HCT116 (cell line): ENCODE results near the gene ST3GAL3. TPM values are rescaled to one million over a fixed set of nuclear protein-coding genes. Genes with fewer than 3 reads are reported as not detected.

Source experiments
- ATAC-seq: fragments of 200-7000 bp; cut with Tn5 transposase; 2 replicates; pipeline ENCODE4 v1.9.1; 2020; ENCODE audit warnings: mild to moderate bottlenecking, moderate library complexity
- BruUV-seq: library from RNA; stranded (reverse); fragments of 400-500 nt; replicated peaks from 2 replicates; lab custom pipeline; 2021; lab: Mats Ljungman, UMichigan
- CTCF ChIA-PET: fragments of 300-600 bp; sonication (Branson Sonifier 250); formaldehyde crosslinking; loops from one replicate; lab custom pipeline; 2021; ENCODE audit warnings: antibody characterized with exemption; lab: Charles Lee
- POLR2A ChIA-PET: fragments of 300-600, 350-600 bp; sonication (Branson Sonifier 250); formaldehyde crosslinking; loops from one replicate; lab custom pipeline; 2021; ENCODE audit warnings: antibody characterized with exemption; lab: Charles Lee
- RAD21 ChIA-PET, 2 experiments: fragments of 300-600 bp; sonication (Branson Sonifier 250); formaldehyde crosslinking; loops; one replicate each; lab custom pipeline; 2023; ENCODE audit warnings: low total read pairs in 2 of 2; ENCODE audit not compliant: uncharacterized antibody in 2 of 2, unreplicated experiment in 2 of 2, low non-redundant PET in 1 of 2; lab: Charles Lee
- DNase-seq: peaks from one replicate; pipeline ENCODE4 v3.0.0-alpha.2; 2010; ENCODE audit warnings: low read depth, low spot score
- H2AFZ ChIP-seq: fragments of 200-600 bp; shearing (Covaris generic), sonication (generic); 2 replicates; pipeline ENCODE4 v1.6.1; 2017; ENCODE audit warnings: low read depth, mixed run types, mixed read lengths, antibody characterized with exemption, low read length; ENCODE audit not compliant: poor library complexity, severe bottlenecking
- H3K27ac ChIP-seq: 2 replicates; pipeline ENCODE4 v1.5.1; 2012; ENCODE audit warnings: low read depth, low read length
- H3K27me3 ChIP-seq: fragments of 200-600 bp; sonication (generic); 2 replicates; pipeline ENCODE4 v1.6.1; 2016; ENCODE audit warnings: mixed run types, low read length, mixed read lengths; ENCODE audit not compliant: insufficient read depth
- H3K36me3 ChIP-seq, 2 experiments: fragments of 200-500 bp in 1 of 2; fragments of 200-600 bp in 1 of 2; sonication (Bioruptor generic) in 1 of 2; sonication (generic) in 1 of 2; 2 replicates each; pipeline versions ENCODE4 v1.5.1 to v1.6.1; 2014 to 2016; ENCODE audit warnings: low read length in 2 of 2, inconsistent platforms in 1 of 2, mixed read lengths in 1 of 2, mixed run types in 1 of 2; ENCODE audit not compliant: insufficient read depth in 2 of 2, control insufficient read depth in 1 of 2
- H3K4me1 ChIP-seq, 2 experiments: fragments of 200-600 bp in 1 of 2; sonication (generic) in 1 of 2; 2 replicates each; pipeline versions ENCODE4 v1.5.1 to v1.6.1; 2012 to 2017; ENCODE audit warnings: low read length in 2 of 2, inconsistent platforms in 1 of 2, mild to moderate bottlenecking in 1 of 2, mixed read lengths in 1 of 2, mixed run types in 1 of 2, moderate library complexity in 1 of 2; ENCODE audit not compliant: insufficient read depth in 2 of 2, control insufficient read depth in 1 of 2
- H3K4me2 ChIP-seq: fragments of 200-600 bp; sonication (generic); 2 replicates; pipeline ENCODE4 v1.6.1; 2017; ENCODE audit warnings: mixed run types, low read length, mixed read lengths
- H3K4me3 ChIP-seq, 2 experiments: fragments of 200-600 bp in 1 of 2; sonication (generic) in 1 of 2; replicated peaks in 1 of 2; 2 replicates each; pipeline ENCODE4 v1.5.1; 2011 to 2016; ENCODE audit warnings: low read length in 2 of 2, control low read depth in 1 of 2, low read depth in 1 of 2, mild to moderate bottlenecking in 1 of 2, mixed read lengths in 1 of 2, mixed run types in 1 of 2
- H3K79me2 ChIP-seq: fragments of 200-600 bp; sonication (generic); 2 replicates; pipeline ENCODE4 v1.6.1; 2017; ENCODE audit warnings: mild to moderate bottlenecking, mixed run types, low read length, moderate library complexity, mixed read lengths; ENCODE audit not compliant: insufficient read depth
- H3K9ac ChIP-seq: fragments of 200-600 bp; sonication (generic); 2 replicates; pipeline ENCODE4 v1.6.1; 2016; ENCODE audit warnings: low read length, mixed read lengths
- H3K9me2 ChIP-seq: fragments of 200-600 bp; sonication (generic), shearing (Covaris generic); 2 replicates; pipeline ENCODE4 v1.6.1; 2017; ENCODE audit warnings: mixed run types, mild to moderate bottlenecking, moderate library complexity; ENCODE audit not compliant: insufficient read depth
- H3K9me3 ChIP-seq, 2 experiments: fragments of 200-500 bp in 1 of 2; fragments of 200-600 bp in 1 of 2; sonication (Bioruptor generic) in 1 of 2; sonication (generic) in 1 of 2; 2 replicates each; pipeline ENCODE4 v1.6.1; 2014 to 2017; ENCODE audit warnings: low read length in 2 of 2, mixed read lengths in 2 of 2, inconsistent platforms in 1 of 2, low read depth in 1 of 2, mild to moderate bottlenecking in 1 of 2, mixed run types in 1 of 2, moderate library complexity in 1 of 2; ENCODE audit not compliant: control insufficient read depth in 1 of 2, insufficient read depth in 1 of 2
- H4K20me1 ChIP-seq: fragments of 200-600 bp; sonication (generic), shearing (Covaris generic); 2 replicates; pipeline ENCODE4 v1.6.1; 2017; ENCODE audit warnings: mixed run types, mild to moderate bottlenecking, moderate library complexity; ENCODE audit not compliant: insufficient read depth
- ATF3 ChIP-seq: IDR thresholded peaks from 2 replicates; pipeline ENCODE4 v1.6.1; 2012
- CEBPB ChIP-seq: IDR thresholded peaks from 2 replicates; pipeline ENCODE4 v1.6.1; 2012; ENCODE audit warnings: low read depth
- CTCF ChIP-seq, 3 experiments: fragments of 200-600 bp in 1 of 3; sonication (generic) in 1 of 3; IDR thresholded peaks in 2 of 3; conservative IDR thresholded peaks in 1 of 3; 2 replicates each; pipeline ENCODE4 v1.5.1; 2012 to 2017; ENCODE audit warnings: low read depth in 2 of 3, low read length in 2 of 3, antibody characterized with exemption in 1 of 3, borderline replicate concordance in 1 of 3, control low read depth in 1 of 3, mild to moderate bottlenecking in 1 of 3, mixed read lengths in 1 of 3, mixed run types in 1 of 3, moderate library complexity in 1 of 3; ENCODE audit not compliant: insufficient read depth in 1 of 3
- EGR1 ChIP-seq: IDR thresholded peaks from 2 replicates; pipeline ENCODE4 v1.6.1; 2012; ENCODE audit warnings: low read depth
- ELF1 ChIP-seq: IDR thresholded peaks from 2 replicates; pipeline ENCODE4 v1.6.1; 2012; ENCODE audit warnings: low read depth, borderline replicate concordance
- EZH2phosphoT487 ChIP-seq: fragments of 200-600 bp; IDR thresholded peaks from 2 replicates; pipeline ENCODE4 v1.6.1; 2018; ENCODE audit warnings: antibody characterized with exemption, borderline replicate concordance
- FOSL1 ChIP-seq: IDR thresholded peaks from 2 replicates; pipeline ENCODE4 v1.6.1; 2012; ENCODE audit warnings: low read depth
- JUND ChIP-seq: IDR thresholded peaks from 2 replicates; pipeline ENCODE4 v1.6.1; 2012
- POLR2A ChIP-seq: IDR thresholded peaks from 2 replicates; pipeline ENCODE4 v1.7.0; 2011; ENCODE audit warnings: borderline replicate concordance; ENCODE audit not compliant: insufficient read depth, insufficient read length; ENCODE audit errors: extremely low read depth
- RAD21 ChIP-seq: IDR thresholded peaks from 2 replicates; pipeline ENCODE4 v1.6.1; 2012; ENCODE audit warnings: low read depth, mild to moderate bottlenecking
- REST ChIP-seq: IDR thresholded peaks from 2 replicates; pipeline ENCODE4 v1.6.1; 2012; ENCODE audit warnings: low read depth
- SIN3A ChIP-seq: IDR thresholded peaks from 2 replicates; pipeline ENCODE4 v1.6.1; 2012; ENCODE audit warnings: low read depth
- SP1 ChIP-seq: IDR thresholded peaks from 2 replicates; pipeline ENCODE4 v1.6.1; 2012; ENCODE audit warnings: low read depth
- TCF7L2 ChIP-seq: IDR thresholded peaks from 2 replicates; pipeline ENCODE4 v1.7.0; 2011; ENCODE audit warnings: borderline replicate concordance, inconsistent platforms; ENCODE audit not compliant: insufficient read depth, insufficient read length; ENCODE audit errors: extremely low read depth
- YY1 ChIP-seq: IDR thresholded peaks from 2 replicates; pipeline ENCODE4 v1.6.1; 2011; ENCODE audit warnings: low read length, low read depth, moderate library complexity, mild to moderate bottlenecking; ENCODE audit not compliant: insufficient replicate concordance; ENCODE audit errors: extremely low read depth
- ZBTB33 ChIP-seq: IDR thresholded peaks from 2 replicates; pipeline ENCODE4 v1.6.1; 2011; ENCODE audit warnings: mild to moderate bottlenecking, low read length, moderate library complexity; ENCODE audit not compliant: insufficient replicate concordance; ENCODE audit errors: extremely low read depth
- ZFX ChIP-seq: fragments of 450-650 bp; IDR thresholded peaks from 2 replicates; pipeline ENCODE4 v1.6.1; 2017
- ZNF274 ChIP-seq: fragments of 200-500 bp; sonication (Bioruptor generic); IDR thresholded peaks from 2 replicates; pipeline ENCODE4 v1.6.1; 2014; ENCODE audit warnings: mild to moderate bottlenecking, low read depth, low read length, inconsistent platforms
- intact Hi-C: fragments of 100-400 bp; cut with micrococcal nuclease; formaldehyde crosslinking; loops from 2 replicates; pipeline ENCODE4 v1.10.0; 2022
- total RNA-seq: library from RNA; stranded (reverse); gene quantifications from one replicate; pipeline ENCODE4 v1.2.1, GENCODE V29; 2021; ENCODE audit not compliant: unreplicated experiment
- TF ChIP-seq, protein P1 (sequence below): IDR thresholded peaks from 2 replicates; pipeline ENCODE4 v1.6.1; 2012

The ST3GAL3 gene
- total RNA-seq, 1 experiment from 2014 or later = 7.2 TPM

DNA sequence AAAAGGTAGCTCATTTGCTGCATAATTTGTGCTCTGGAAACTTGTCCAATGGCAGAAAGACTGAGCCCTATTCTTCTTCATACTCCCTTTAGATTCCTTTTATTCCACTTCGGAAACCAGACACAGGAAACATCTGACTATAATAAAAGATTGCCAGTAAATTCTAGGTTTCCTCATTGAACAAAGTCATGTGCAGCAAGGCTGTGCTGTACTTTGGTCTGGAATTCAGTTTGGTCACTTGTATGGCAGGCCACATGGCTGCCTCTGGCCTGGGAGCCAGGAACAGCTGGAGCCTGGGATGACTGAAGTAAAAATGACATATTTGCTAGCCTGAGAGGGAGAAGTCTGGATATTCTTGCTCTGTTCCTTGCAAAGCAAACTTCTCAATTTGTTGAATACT, 79.6 kb downstream of the ST3GAL3 start:
- ChIA-PET POLR2A (no interaction called here), RAD21 (no interaction called here), CTCF (interaction anchor here (4.0 kb wide), 1 partner anchor 147 kb away, joined by 19 read pairs; the partner anchor contains the start of gene ARTN)
- no peaks in the 10 kb centered on the region for H3K79me2 ChIP-seq
- H3K9me3 ChIP-seq = no peaks in the 10 kb centered on the region
- no peak for ATAC-seq
- no peak for TF ChIP-seq ZNF274
- TF ChIP-seq, protein P1, sequence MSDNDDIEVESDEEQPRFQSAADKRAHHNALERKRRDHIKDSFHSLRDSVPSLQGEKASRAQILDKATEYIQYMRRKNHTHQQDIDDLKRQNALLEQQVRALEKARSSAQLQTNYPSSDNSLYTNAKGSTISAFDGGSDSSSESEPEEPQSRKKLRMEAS = no peak
- no peak for TF ChIP-seq ELF1
- TF ChIP-seq SIN3A = no peak
- no peak for TF ChIP-seq JUND
- no peak for TF ChIP-seq ZFX
- TF ChIP-seq FOSL1 = no peak
- TF ChIP-seq ZBTB33 = no peak
- no peak for TF ChIP-seq CTCF (IDR thresholded peaks at IDR 0.05 in 2 of 3, conservative IDR thresholded peaks at IDR 0.05 in 1 of 3; ENCODE audit: borderline replicate concordance in 1 of 3, insufficient read depth in 1 of 3, low read depth in 2 of 3, low read length in 2 of 3)
- TF ChIP-seq POLR2A = no peak
- no peak for TF ChIP-seq REST
- no peak for TF ChIP-seq EZH2phosphoT487
- no peak for TF ChIP-seq YY1
- TF ChIP-seq TCF7L2 = no peak
- no peak for TF ChIP-seq ATF3
- no peak for TF ChIP-seq SP1
- no peak for TF ChIP-seq RAD21
- no peak for TF ChIP-seq CEBPB
- no peak for TF ChIP-seq EGR1
- TF ChIP-seq, all 23 proteins: peak for 0
- DNase-seq = no peak
- Histone ChIP-seq H3K9ac (no peak overlapping the region), H3K27me3 (no peaks in the 10 kb centered on the region), H3K27ac (no peak overlapping the region), H3K9me2 (no peaks in the 10 kb centered on the region), H3K4me1 (peaks cover 23 to 42% of the 10 kb centered on the region in 2 experiments), H4K20me1 (no peaks in the 10 kb centered on the region), H3K4me3 (no peak overlapping the region), H2AFZ (no peak overlapping the region), H3K36me3 (no peaks in the 10 kb centered on the region), H3K4me2 (no peak overlapping the region)
- intact Hi-C loops = no loop called here
- no TSS peak for BruUV-seq
